Trophoblast cell (in vitro differentiated cells and primary cell): ENCODE results near the gene LYRM2.

ENCODE experiments used
- DNase-seq, 2 donors: peaks; one replicate each; pipeline ENCODE4 v3.0.0-alpha.2; 2016
- H2AFZ ChIP-seq: 2 replicates; pipeline ENCODE4 v1.6.1; 2013; ENCODE audit warnings: low read length, moderate library complexity, mild to moderate bottlenecking; ENCODE audit not compliant: insufficient read depth, poor library complexity
- H2AK5ac ChIP-seq: 2 replicates; pipeline ENCODE4 v1.6.1; 2013; ENCODE audit warnings: mild to moderate bottlenecking, low read length
- H2BK120ac ChIP-seq: 2 replicates; pipeline ENCODE4 v1.6.1; 2013; ENCODE audit warnings: low read length, mild to moderate bottlenecking, moderate library complexity; ENCODE audit not compliant: insufficient read depth, poor library complexity
- H2BK12ac ChIP-seq: 2 replicates; pipeline ENCODE4 v1.6.1; 2013; ENCODE audit warnings: mild to moderate bottlenecking, low read length, moderate library complexity
- H2BK5ac ChIP-seq: 2 replicates; pipeline ENCODE4 v1.6.1; 2013; ENCODE audit warnings: low read length, low read depth, moderate library complexity, mild to moderate bottlenecking; ENCODE audit not compliant: poor library complexity
- H3K14ac ChIP-seq: 2 replicates; pipeline ENCODE4 v1.6.1; 2013; ENCODE audit warnings: mild to moderate bottlenecking, low read length
- H3K18ac ChIP-seq: 2 replicates; pipeline ENCODE4 v1.6.1; 2013; ENCODE audit warnings: mild to moderate bottlenecking, low read length
- H3K23ac ChIP-seq: 2 replicates; pipeline ENCODE4 v1.6.1; 2013; ENCODE audit warnings: low read length
- H3K27ac ChIP-seq: 2 replicates; pipeline ENCODE4 v1.5.1; 2013; ENCODE audit warnings: low read depth, mild to moderate bottlenecking, inconsistent platforms, low read length, moderate library complexity
- H3K27me3 ChIP-seq: 2 replicates; pipeline ENCODE4 v1.6.1; 2013; ENCODE audit warnings: inconsistent platforms, mild to moderate bottlenecking, low read length, moderate library complexity; ENCODE audit not compliant: insufficient read depth
- H3K36me3 ChIP-seq, 2 experiments: 1 replicate in 1 of 2; 2 replicates in 1 of 2; pipeline ENCODE4 v1.6.1; 2013; ENCODE audit warnings: low read length in 2 of 2, mild to moderate bottlenecking in 2 of 2, moderate library complexity in 1 of 2; ENCODE audit not compliant: insufficient read depth in 2 of 2, control insufficient read depth in 1 of 2
- H3K4ac ChIP-seq: 2 replicates; pipeline ENCODE4 v1.6.1; 2013; ENCODE audit warnings: low read depth, mild to moderate bottlenecking, low read length, moderate library complexity
- H3K4me1 ChIP-seq, 2 experiments: 1 replicate in 1 of 2; 2 replicates in 1 of 2; pipeline ENCODE4 v1.6.1; 2013; ENCODE audit warnings: low read length in 2 of 2, mild to moderate bottlenecking in 2 of 2, moderate library complexity in 1 of 2; ENCODE audit not compliant: insufficient read depth in 2 of 2, control insufficient read depth in 1 of 2
- H3K4me2 ChIP-seq: 2 replicates; pipeline ENCODE4 v1.6.1; 2013; ENCODE audit warnings: inconsistent platforms, mild to moderate bottlenecking, low read length, moderate library complexity
- H3K4me3 ChIP-seq: 2 replicates; pipeline ENCODE4 v1.5.1; 2013; ENCODE audit warnings: mild to moderate bottlenecking, low read depth, low read length, inconsistent platforms
- H3K79me1 ChIP-seq: one replicate; pipeline ENCODE4 v1.6.1; 2013; ENCODE audit warnings: low read length
- H3K79me2 ChIP-seq: 2 replicates; pipeline ENCODE4 v1.6.1; 2013; ENCODE audit warnings: low read length, mild to moderate bottlenecking; ENCODE audit not compliant: control insufficient read depth, insufficient read depth, poor library complexity
- H3K9ac ChIP-seq: 2 replicates; pipeline ENCODE4 v1.6.1; 2013; ENCODE audit warnings: mild to moderate bottlenecking, low read length
- H3K9me3 ChIP-seq: 2 replicates; pipeline ENCODE4 v1.6.1; 2013; ENCODE audit warnings: low read depth, mild to moderate bottlenecking, control low read depth, inconsistent platforms, low read length; ENCODE audit not compliant: insufficient read depth
- H4K12ac ChIP-seq: 2 replicates; pipeline ENCODE4 v1.6.1; 2013; ENCODE audit warnings: low read depth, mild to moderate bottlenecking, low read length, moderate library complexity
- H4K8ac ChIP-seq: 2 replicates; pipeline ENCODE4 v1.6.1; 2013; ENCODE audit warnings: low read depth, mild to moderate bottlenecking, low read length, moderate library complexity
- H4K91ac ChIP-seq: one replicate; pipeline ENCODE4 v1.6.1; 2013; ENCODE audit warnings: low read depth, mild to moderate bottlenecking, low read length, moderate library complexity
- WGBS: extraction: QIAGEN DNeasy Blood & Tissue Kit; methylation state at CpG from one replicate; pipeline ENCODE4 v1.1.7; 2013; ENCODE audit warnings: missing lambda C conversion rate; ENCODE audit not compliant: insufficient read length, insufficient coverage; ENCODE audit errors: extremely low coverage; 5-methylcytosine and 5-hydroxymethylcytosine counted together

Gene LYRM2

GRCh38 chr6:89610149-89610642, 28.4 kb downstream of the LYRM2 start:
- Histone ChIP-seq H3K4me1 (no peaks in the 10 kb centered on the region), H3K4me2 (no peak overlapping the region), H2BK12ac (no peak overlapping the region), H3K4ac (no peak overlapping the region), H3K36me3 (peaks cover 13 to 20% of the 10 kb centered on the region in 2 experiments), H4K12ac (no peak overlapping the region), H3K23ac (no peak overlapping the region), H3K4me3 (no peak overlapping the region), H3K14ac (no peak overlapping the region), H3K9ac (no peak overlapping the region), H2AFZ (no peak overlapping the region), H2BK5ac (no peak overlapping the region), H3K79me1 (no peaks in the 10 kb centered on the region), H3K27me3 (no peaks in the 10 kb centered on the region), H3K9me3 (no peaks in the 10 kb centered on the region), H2BK120ac (no peak overlapping the region), H3K18ac (no peak overlapping the region), H3K27ac (no peak overlapping the region), H3K79me2 (no peaks in the 10 kb centered on the region), H4K91ac (no peak overlapping the region), H4K8ac (no peak overlapping the region), H2AK5ac (no peak overlapping the region)
- peak; percentile 72 to 92 for DNase-seq
- WGBS: no CpG with 5 or more reads among the region's 11 CpGs

GRCh38 chr6:89605861-89606260, 32.7 kb downstream of the LYRM2 start:
- Histone ChIP-seq H3K27me3 (no peaks in the 10 kb centered on the region), H4K8ac (no peak overlapping the region), H3K79me1 (no peaks in the 10 kb centered on the region), H3K23ac (no peak overlapping the region), H2AFZ (no peak overlapping the region), H2AK5ac (no peak overlapping the region), H3K79me2 (no peaks in the 10 kb centered on the region), H2BK120ac (no peak overlapping the region), H3K4me2 (no peak overlapping the region), H3K27ac (no peak overlapping the region), H3K4ac (no peak overlapping the region), H3K9me3 (no peaks in the 10 kb centered on the region), H2BK12ac (no peak overlapping the region), H3K14ac (no peak overlapping the region), H2BK5ac (no peak overlapping the region), H3K4me1 (no peaks in the 10 kb centered on the region), H3K9ac (peak overlapping the region; percentile 8), H3K4me3 (no peak overlapping the region), H4K12ac (no peak overlapping the region), H3K18ac (no peak overlapping the region), H3K36me3 (peaks cover 18 to 19% of the 10 kb centered on the region in 2 experiments), H4K91ac (no peak overlapping the region)
- no CpG with 5 or more reads among the region's 5 CpGs for WGBS
- no peak for DNase-seq

- no peak overlapping the region for H3K4me3 ChIP-seq
- no peak overlapping the region for H2AK5ac ChIP-seq
- no CpG with 5 or more reads among the region's 5 CpGs for WGBS
- no peak overlapping the region for H3K4ac ChIP-seq
- no peaks in the 10 kb centered on the region for H3K4me1 ChIP-seq
- no peak for DNase-seq
- peaks cover 18% of the 10 kb centered on the region in 2 experiments for H3K36me3 ChIP-seq
- no peak overlapping the region for H2BK5ac ChIP-seq
- no peaks in the 10 kb centered on the region for H3K27me3 ChIP-seq
- H2AFZ ChIP-seq: no peak overlapping the region
- no peak overlapping the region for H3K18ac ChIP-seq
- H3K9ac ChIP-seq: no peak overlapping the region
- H4K12ac ChIP-seq: no peak overlapping the region
- no peaks in the 10 kb centered on the region for H3K79me2 ChIP-seq
- H2BK12ac ChIP-seq: no peak overlapping the region
- H3K79me1 ChIP-seq: no peaks in the 10 kb centered on the region
- no peak overlapping the region for H2BK120ac ChIP-seq
- H3K23ac ChIP-seq: no peak overlapping the region
- H4K8ac ChIP-seq: no peak overlapping the region
- no peak overlapping the region for H3K27ac ChIP-seq
- no peaks in the 10 kb centered on the region for H3K9me3 ChIP-seq
- H3K4me2 ChIP-seq: no peak overlapping the region
- no peak overlapping the region for H3K14ac ChIP-seq
- no peak overlapping the region for H4K91ac ChIP-seq
Observed at GRCh38 chr6:89604653-89605052, 33.9 kb downstream of the LYRM2 start.

- no peaks in the 10 kb centered on the region for H3K79me1 ChIP-seq
- H3K36me3 ChIP-seq: peaks cover 12 to 15% of the 10 kb centered on the region in 2 experiments
- H3K4me3 ChIP-seq: no peak overlapping the region
- no peak overlapping the region for H3K18ac ChIP-seq
- no peak overlapping the region for H3K23ac ChIP-seq
- H3K9me3 ChIP-seq: no peaks in the 10 kb centered on the region
- no peak overlapping the region for H3K9ac ChIP-seq
- H4K12ac ChIP-seq: no peak overlapping the region
- H3K14ac ChIP-seq: no peak overlapping the region
- no peak overlapping the region for H4K91ac ChIP-seq
- H2BK5ac ChIP-seq: no peak overlapping the region
- no peaks in the 10 kb centered on the region for H3K4me1 ChIP-seq
- H3K27ac ChIP-seq: no peak overlapping the region
- no peak overlapping the region for H3K4ac ChIP-seq
- H2AK5ac ChIP-seq: no peak overlapping the region
- no peak for DNase-seq
- WGBS: no CpG with 5 or more reads among the region's 6 CpGs
- H3K4me2 ChIP-seq: no peak overlapping the region
- no peaks in the 10 kb centered on the region for H3K27me3 ChIP-seq
- H3K79me2 ChIP-seq: no peaks in the 10 kb centered on the region
- H4K8ac ChIP-seq: no peak overlapping the region
- H2AFZ ChIP-seq: no peak overlapping the region
- H2BK12ac ChIP-seq: no peak overlapping the region
- H2BK120ac ChIP-seq: no peak overlapping the region
Observed at GRCh38 chr6:89602166-89602565, 36.4 kb downstream of the LYRM2 start.
